Stimulated activated CD8-positive, alpha-beta memory T cell treated with anti-CD3 and anti-CD28 coated beads, Interleukin-7, amount 100 ng/mL, for 1 hour (primary cell): Measurements from ENCODE around the gene ZFAND6.

Experiments used
- DNase-seq, 2 donors: peaks; one replicate each; pipeline ENCODE4 v3.0.0-alpha.2; 2020; ENCODE audit warnings: low read depth in 2 of 2

The ZFAND6 gene

DNA sequence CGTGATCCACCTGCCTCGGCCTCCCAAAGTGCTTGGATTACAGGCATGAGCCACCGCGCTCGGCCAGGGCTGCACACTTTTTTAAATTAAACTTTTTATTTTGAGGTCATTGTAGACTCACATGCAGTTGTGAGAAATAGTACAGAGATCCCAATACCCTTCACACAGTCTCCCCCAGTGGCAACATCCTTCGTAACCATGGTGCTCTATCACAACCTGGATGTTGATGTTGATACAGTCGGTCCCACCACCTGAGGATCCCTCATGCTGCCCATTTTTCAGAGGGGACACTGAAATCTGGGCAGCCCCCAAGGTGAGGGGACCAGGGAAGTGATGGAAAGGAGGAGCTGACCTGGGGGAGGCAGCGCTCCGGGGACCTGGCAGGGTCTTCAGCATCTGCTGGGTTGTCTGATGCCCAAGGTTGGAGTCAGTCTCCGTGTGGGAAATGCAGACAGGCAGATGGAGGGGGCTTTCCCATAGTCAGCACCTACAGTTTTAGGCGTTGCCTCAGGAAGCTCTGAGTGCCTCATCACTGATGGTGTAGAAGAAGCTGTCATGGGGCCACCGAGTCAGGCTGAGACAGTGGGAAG is 110.4 kb downstream of the ZFAND6 start:
- no peak for DNase-seq

DNA sequence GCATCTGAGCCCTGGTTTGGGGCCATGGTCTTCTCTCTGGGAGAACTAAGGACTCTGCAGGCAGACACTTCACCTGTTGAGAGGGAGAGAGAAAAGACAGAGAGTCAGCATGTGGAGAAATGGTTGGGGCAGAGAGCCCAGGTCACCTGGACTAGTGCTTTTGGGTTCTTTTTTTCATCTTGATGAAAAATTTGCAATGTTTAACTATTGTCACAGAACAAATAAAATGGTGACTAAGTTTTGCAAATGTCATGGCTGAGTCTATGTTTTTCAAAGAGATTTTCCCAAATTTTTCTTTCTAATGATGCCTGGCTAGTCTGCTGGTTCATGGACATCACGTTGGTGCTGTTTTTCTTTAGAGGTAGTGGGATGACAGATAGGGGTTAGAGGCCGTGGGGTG is 111.1 kb downstream of the ZFAND6 start:
- DNase-seq: no peak

GRCh38 chr15:80171787-80172186 is 112.3 kb downstream of the ZFAND6 start:
- DNase-seq: no peak

DNA sequence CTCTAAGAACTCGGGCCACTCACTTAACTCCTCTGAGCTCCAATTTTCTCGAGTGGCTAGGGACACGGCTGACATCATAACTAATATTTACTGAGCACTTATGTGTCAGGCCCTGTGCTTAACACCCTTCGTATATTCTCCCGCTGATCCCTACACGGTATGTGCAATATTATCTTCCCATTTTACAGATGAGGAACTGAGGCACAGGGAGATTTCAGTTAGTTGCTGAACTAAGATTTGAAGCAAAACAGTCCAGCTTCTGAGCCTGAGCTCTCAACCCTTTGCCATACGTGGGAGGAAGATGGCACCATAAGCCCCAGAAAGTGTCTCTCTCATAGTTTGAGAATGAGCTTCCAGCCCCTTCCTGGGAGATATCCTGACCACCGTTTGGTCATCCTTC is 112.9 kb downstream of the ZFAND6 start:
- no peak for DNase-seq

GRCh38 chr15:80173022-80173759 is 113.7 kb downstream of the ZFAND6 start:
- DNase-seq: peak; percentile 42

GRCh38 chr15:80174017-80174746 is 114.7 kb downstream of the ZFAND6 start:
- DNase-seq: no peak

DNA sequence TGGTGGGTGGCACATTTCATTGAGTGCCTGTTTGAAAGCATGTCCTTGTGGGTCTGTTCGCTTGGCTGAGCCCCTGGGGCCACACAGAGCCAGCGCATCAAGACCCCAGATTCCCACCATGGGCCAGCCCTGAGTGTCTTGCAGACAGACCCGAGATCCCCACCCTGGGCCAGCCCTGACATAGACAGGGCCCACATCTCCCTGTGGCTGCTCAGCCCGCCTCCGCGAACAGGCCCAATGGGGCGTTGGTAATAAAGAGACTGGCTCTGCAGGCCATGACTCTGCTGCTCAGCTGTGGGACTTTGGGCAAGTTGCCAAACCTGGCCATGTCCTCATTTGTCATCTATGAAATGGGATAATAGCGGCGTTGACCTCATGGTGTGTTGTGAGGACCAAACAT is 116.0 kb downstream of the ZFAND6 start:
- no peak for DNase-seq

- no peak for DNase-seq
Observed at GRCh38 chr15:80176443-80176842, 117.0 kb downstream of the ZFAND6 start.

- no peak for DNase-seq
Observed at GRCh38 chr15:80177156-80177555, 117.7 kb downstream of the ZFAND6 start.

GRCh38 chr15:80179025-80179759 is 119.7 kb downstream of the ZFAND6 start:
- DNase-seq: no peak

DNA sequence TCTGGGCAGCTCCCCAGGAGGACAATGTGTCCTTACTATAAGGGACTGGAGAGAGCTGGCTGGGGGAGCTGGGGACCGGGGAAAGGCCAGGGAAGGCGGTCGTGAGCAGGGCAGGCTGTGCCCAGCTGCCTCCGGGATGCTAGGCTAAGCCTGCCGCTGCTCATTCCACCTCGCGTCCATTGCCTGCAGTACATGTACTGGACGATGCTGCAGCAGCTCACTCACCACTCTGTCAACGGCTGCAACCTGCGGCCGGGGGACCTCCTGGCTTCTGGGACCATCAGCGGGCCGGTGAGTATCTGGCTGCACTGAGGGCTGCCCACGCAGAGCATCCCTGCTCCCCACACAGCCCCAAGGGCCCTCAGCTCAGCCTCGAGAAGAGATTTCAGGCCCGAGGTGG is 120.5 kb downstream of the ZFAND6 start:
- DNase-seq: no peak

DNA sequence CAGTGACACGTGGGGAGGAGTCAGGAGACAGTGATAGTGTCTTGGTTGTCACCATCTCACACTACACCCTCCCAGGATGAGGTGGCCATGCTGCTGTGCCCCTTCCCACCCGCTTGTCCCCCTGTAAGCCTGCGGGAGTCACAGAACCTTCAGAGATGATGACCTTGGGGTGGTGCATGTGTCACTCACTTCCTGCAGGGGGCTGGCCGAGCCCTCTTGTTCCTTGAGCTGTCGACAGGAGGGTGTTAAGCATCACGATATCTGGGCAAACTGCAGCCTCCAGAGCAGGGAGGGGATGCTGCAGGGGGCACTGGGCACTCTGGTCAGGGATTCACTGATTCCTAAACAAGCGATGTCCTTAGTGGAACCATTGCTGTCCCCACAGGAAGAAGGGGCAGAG is 121.0 kb downstream of the ZFAND6 start:
- DNase-seq: no peak

- no peak for DNase-seq
Observed at GRCh38 chr15:80180986-80181385, 121.5 kb downstream of the ZFAND6 start.

- no peak for DNase-seq
Observed at GRCh38 chr15:80182611-80183261, 123.3 kb downstream of the ZFAND6 start.

GRCh38 chr15:80183306-80183705 is 123.8 kb downstream of the ZFAND6 start:
- no peak for DNase-seq

GRCh38 chr15:80183886-80184285 is 124.4 kb downstream of the ZFAND6 start:
- DNase-seq: no peak

DNA sequence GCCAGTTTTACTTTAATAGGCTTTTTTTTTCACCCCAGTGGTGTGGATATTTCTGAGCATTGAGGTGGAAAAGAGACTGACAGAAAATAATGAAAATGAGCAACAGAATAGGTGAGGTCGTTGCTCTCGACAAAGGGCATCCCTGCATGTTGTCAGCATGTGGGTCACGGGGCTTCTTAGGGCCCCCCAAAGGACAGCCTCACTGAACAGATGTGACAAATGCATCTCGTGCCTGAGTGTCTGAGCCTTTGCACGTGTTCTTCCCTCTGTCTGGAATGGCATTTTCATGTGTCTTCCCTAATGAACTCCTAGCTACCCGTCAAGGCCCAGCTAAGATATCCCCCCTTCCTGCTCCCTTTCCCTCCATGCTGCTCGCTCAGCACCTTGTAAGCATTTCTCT is 125.1 kb downstream of the ZFAND6 start:
- DNase-seq: no peak

DNA sequence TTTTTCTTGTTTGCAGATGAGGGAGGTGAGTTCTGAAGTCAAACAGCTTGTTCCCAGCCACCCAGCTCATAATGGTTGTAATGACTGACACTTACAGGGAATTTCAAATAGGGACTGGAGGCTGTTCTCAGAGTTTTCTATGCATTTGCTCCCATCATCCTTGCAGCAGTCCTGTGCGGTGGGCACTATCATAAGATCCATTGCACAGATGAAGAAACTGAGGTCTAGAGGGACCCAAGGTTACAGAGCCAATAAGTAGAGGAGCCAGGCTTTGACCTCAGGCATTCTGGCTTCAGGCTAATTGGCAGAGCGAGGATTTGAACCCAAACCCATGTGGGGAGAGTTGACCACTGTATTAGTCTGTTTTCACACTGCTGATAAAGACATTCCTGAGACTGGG is 125.7 kb downstream of the ZFAND6 start:
- no peak for DNase-seq

DNA sequence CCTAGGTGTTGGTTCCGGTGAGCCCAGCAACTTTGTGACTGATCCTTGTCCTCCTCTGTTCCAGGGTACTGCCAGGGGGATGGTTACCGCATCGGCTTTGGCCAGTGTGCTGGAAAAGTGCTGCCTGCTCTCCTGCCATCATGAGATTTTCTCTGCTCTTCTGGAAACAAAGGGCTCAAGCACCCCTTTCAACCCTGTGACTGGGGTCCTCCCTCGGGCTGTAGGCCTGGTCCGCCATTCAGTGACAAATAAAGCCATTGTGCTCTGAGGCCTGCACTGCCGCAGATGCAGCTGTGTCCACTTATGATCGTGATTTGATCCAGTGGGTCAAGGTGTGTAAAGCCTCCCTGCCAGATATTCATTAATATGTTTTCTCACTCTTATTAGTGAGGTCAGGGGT is 126.6 kb downstream of the ZFAND6 start:
- no peak for DNase-seq

GRCh38 chr15:80186597-80186996 is 127.1 kb downstream of the ZFAND6 start:
- no peak for DNase-seq
